Neural progenitor cell (in vitro differentiated cells): ENCODE results near the gene CBLN1. TPM values are rescaled to one million over a fixed set of nuclear protein-coding genes. Genes with fewer than 3 reads are reported as not detected.

Source experiments
- DNase-seq: peaks from one replicate; pipeline ENCODE4 v3.0.0-alpha.2; 2016; ENCODE audit warnings: low spot score
- H2AFZ ChIP-seq: fragments of 200-600 bp; sonication (generic); replicated peaks from 2 replicates; pipeline ENCODE4 v1.6.1; 2016; ENCODE audit warnings: antibody characterized with exemption
- H3F3A ChIP-seq: fragments of 200-600 bp; sonication (generic); 2 replicates; pipeline ENCODE4 v1.6.1; 2016; ENCODE audit warnings: antibody characterized with exemption, low read depth
- H3K27ac ChIP-seq: fragments of 200-600 bp; sonication (generic); 2 replicates; pipeline ENCODE4 v1.5.1; 2016; ENCODE audit warnings: mild to moderate bottlenecking
- H3K27me3 ChIP-seq: fragments of 200-600 bp; sonication (generic); 2 replicates; pipeline ENCODE4 v1.6.1; 2016; ENCODE audit warnings: mild to moderate bottlenecking, moderate library complexity
- H3K36me3 ChIP-seq: fragments of 200-600 bp; sonication (generic); 2 replicates; pipeline ENCODE4 v1.5.1; 2016
- H3K4me1 ChIP-seq: fragments of 200-600 bp; sonication (generic); 2 replicates; pipeline ENCODE4 v1.6.1; 2016; ENCODE audit warnings: mixed run types
- H3K4me2 ChIP-seq: fragments of 200-600 bp; sonication (generic); 2 replicates; pipeline ENCODE4 v1.6.1; 2016
- H3K4me3 ChIP-seq: fragments of 200-600 bp; sonication (generic); 2 replicates; pipeline ENCODE4 v1.5.1; 2016
- H3K79me2 ChIP-seq: fragments of 200-600 bp; sonication (generic); 2 replicates; pipeline ENCODE4 v1.6.1; 2016; ENCODE audit warnings: low read depth
- H3K9ac ChIP-seq: fragments of 200-600 bp; sonication (generic); 2 replicates; pipeline ENCODE4 v1.6.1; 2016
- H3K9me3 ChIP-seq: fragments of 200-600 bp; sonication (generic); 2 replicates; pipeline ENCODE4 v1.5.1; 2016; ENCODE audit warnings: low read depth
- H4K20me1 ChIP-seq: fragments of 200-600 bp; sonication (generic); 2 replicates; pipeline ENCODE4 v1.6.1; 2016; ENCODE audit warnings: low read depth
- H3K27ac Mint-ChIP-seq: 3 replicates; pipeline ENCODE4 v1.8.0; 2021; ENCODE audit warnings: mixed read lengths
- H3K27me3 Mint-ChIP-seq: 2 replicates; pipeline ENCODE4 v1.8.0; 2022; ENCODE audit warnings: low read depth, mild to moderate bottlenecking, inconsistent platforms, moderate library complexity, mixed read lengths; ENCODE audit not compliant: insufficient read depth
- H3K36me3 Mint-ChIP-seq: 3 replicates; pipeline ENCODE4 v1.8.0; 2021; ENCODE audit warnings: mixed read lengths
- H3K4me1 Mint-ChIP-seq: 3 replicates; pipeline ENCODE4 v1.8.0; 2021; ENCODE audit warnings: mixed read lengths
- H3K4me3 Mint-ChIP-seq: 3 replicates; pipeline ENCODE4 v1.8.0; 2021; ENCODE audit warnings: mild to moderate bottlenecking, moderate library complexity, mixed read lengths
- H3K9me3 Mint-ChIP-seq: 3 replicates; pipeline ENCODE4 v1.8.0; 2020; ENCODE audit warnings: mixed read lengths
- EZH2 ChIP-seq: fragments of 200-600 bp; sonication (generic); IDR thresholded peaks from 2 replicates; pipeline ENCODE4 v1.6.1; 2017; ENCODE audit warnings: antibody characterized with exemption, mild to moderate bottlenecking, moderate library complexity
- EZH2phosphoT487 ChIP-seq: fragments of 200-600 bp; sonication (generic); IDR thresholded peaks from 2 replicates; pipeline ENCODE4 v1.6.1; 2017; ENCODE audit warnings: antibody characterized with exemption
- total RNA-seq: library from RNA; depleted of rRNA; stranded (reverse); fragments of >200 nt; gene quantifications from 2 replicates; pipeline ENCODE4 v1.2.3, GENCODE V29; 2015; ENCODE audit warnings: low replicate concordance
- TF ChIP-seq, protein P1 (sequence below): fragments of 200-600 bp; sonication (generic); IDR thresholded peaks from 2 replicates; pipeline ENCODE4 v1.5.1; 2017; ENCODE audit warnings: antibody characterized with exemption, mild to moderate bottlenecking

The CBLN1 gene
- total RNA-seq, 1 donor from 2014 or later, result 0.11 TPM

DNA sequence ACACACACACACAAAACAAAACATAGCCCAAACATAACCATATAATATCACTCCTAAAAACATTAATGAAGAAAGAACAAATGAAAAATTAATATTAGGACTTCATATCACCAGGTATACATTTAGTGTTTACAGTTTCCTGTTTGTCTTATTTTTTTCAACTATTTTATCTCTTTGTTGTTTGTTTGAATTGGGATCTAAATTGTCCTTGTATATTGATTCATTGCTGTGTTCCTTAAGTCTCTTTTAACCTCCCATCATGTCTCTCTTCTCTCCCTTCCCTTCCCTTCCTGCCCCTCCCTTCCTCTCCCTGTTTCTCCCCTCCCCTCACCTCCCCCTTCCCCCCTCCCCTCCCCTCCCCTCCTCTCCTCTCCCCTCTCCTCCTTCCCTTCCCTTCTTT, 23.8 kb upstream of the CBLN1 start:
- no peaks in the 10 kb centered on the region for H3K79me2 ChIP-seq
- H3F3A ChIP-seq, result no peaks in the 10 kb centered on the region
- H3K4me1 ChIP-seq, result no peaks in the 10 kb centered on the region
- no peaks in the 10 kb centered on the region for H3K9me3 ChIP-seq
- H3K36me3 ChIP-seq, result no peaks in the 10 kb centered on the region
- Mint-ChIP-seq H3K9me3 (no peaks in the 10 kb centered on the region), H3K4me3 (no peak overlapping the region), H3K4me1 (no peaks in the 10 kb centered on the region), H3K27me3 (peaks cover 16% of the 10 kb centered on the region), H3K27ac (no peak overlapping the region), H3K36me3 (no peaks in the 10 kb centered on the region)
- no peak overlapping the region for H3K27ac ChIP-seq
- no peak for DNase-seq
- TF ChIP-seq, protein P1, sequence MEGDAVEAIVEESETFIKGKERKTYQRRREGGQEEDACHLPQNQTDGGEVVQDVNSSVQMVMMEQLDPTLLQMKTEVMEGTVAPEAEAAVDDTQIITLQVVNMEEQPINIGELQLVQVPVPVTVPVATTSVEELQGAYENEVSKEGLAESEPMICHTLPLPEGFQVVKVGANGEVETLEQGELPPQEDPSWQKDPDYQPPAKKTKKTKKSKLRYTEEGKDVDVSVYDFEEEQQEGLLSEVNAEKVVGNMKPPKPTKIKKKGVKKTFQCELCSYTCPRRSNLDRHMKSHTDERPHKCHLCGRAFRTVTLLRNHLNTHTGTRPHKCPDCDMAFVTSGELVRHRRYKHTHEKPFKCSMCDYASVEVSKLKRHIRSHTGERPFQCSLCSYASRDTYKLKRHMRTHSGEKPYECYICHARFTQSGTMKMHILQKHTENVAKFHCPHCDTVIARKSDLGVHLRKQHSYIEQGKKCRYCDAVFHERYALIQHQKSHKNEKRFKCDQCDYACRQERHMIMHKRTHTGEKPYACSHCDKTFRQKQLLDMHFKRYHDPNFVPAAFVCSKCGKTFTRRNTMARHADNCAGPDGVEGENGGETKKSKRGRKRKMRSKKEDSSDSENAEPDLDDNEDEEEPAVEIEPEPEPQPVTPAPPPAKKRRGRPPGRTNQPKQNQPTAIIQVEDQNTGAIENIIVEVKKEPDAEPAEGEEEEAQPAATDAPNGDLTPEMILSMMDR, result no peak
- TF ChIP-seq EZH2phosphoT487 (no peak), EZH2 (no peak)
- H4K20me1 ChIP-seq, result no peaks in the 10 kb centered on the region
- no peak overlapping the region for H3K9ac ChIP-seq
- no peaks in the 10 kb centered on the region for H3K27me3 ChIP-seq
- no peak overlapping the region for H3K4me3 ChIP-seq
- H2AFZ ChIP-seq, result no peak overlapping the region
- H3K4me2 ChIP-seq, result no peak overlapping the region

DNA sequence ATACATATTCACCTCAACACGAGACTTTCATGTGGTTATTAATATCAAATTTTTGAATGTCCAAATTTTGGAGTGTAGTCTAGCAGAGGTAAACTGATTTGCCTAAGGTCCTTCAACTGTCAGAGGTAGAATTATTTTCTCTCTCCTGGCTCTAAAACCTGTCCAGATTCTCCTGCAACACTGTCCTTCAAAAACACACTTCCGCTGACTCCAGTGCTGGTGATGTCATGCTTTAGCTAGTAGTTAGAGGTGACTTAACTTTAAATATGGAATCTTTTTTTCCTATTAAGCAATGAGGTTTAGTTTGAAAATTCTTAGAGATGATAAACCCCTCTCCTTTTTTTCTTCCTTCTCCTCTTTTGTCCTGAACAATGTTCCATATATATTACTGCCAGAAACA, 10.8 kb upstream of the CBLN1 start:
- no peaks in the 10 kb centered on the region for H3K79me2 ChIP-seq
- no peak overlapping the region for H3K27ac Mint-ChIP-seq
- H2AFZ ChIP-seq, result no peak overlapping the region
- no peak overlapping the region for H3K9ac ChIP-seq
- no peaks in the 10 kb centered on the region for H3F3A ChIP-seq
- no peak overlapping the region for H3K4me3 ChIP-seq
- no peaks in the 10 kb centered on the region for H3K36me3 ChIP-seq
- no peak for TF ChIP-seq EZH2phosphoT487
- H3K4me2 ChIP-seq, result no peak overlapping the region
- no peak for DNase-seq
- no peaks in the 10 kb centered on the region for H3K4me1 Mint-ChIP-seq
- H4K20me1 ChIP-seq, result no peaks in the 10 kb centered on the region
- no peaks in the 10 kb centered on the region for H3K9me3 ChIP-seq
- H3K36me3 Mint-ChIP-seq, result no peaks in the 10 kb centered on the region
- H3K4me3 Mint-ChIP-seq, result no peak overlapping the region
- peaks cover 10% of the 10 kb centered on the region for H3K27me3 ChIP-seq
- no peaks in the 10 kb centered on the region for H3K4me1 ChIP-seq
- no peak overlapping the region for H3K27ac ChIP-seq
- peaks cover 4% of the 10 kb centered on the region for H3K27me3 Mint-ChIP-seq
- no peaks in the 10 kb centered on the region for H3K9me3 Mint-ChIP-seq

DNA sequence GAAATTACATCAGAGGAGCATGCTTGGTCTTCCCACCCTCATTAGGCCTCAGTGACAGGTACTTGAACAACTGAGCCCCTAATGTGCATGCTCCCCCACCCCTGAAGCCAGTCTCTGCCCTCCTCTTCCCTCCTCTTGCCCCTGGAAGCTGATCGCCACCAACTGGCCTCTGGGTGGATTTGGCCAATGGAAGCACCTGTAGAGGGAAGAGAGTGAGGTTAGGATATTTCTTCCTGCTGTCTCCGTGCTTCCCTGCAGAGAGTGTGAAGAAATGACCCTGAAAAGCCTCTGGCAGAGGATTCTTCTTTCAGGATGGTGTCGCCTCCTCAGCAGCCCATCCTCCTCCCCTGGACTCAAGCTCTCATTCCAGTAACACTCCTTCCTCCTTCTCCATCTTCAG, 5.9 kb upstream of the CBLN1 start:
- Histone ChIP-seq H4K20me1 (peaks cover 14% of the 10 kb centered on the region), H3K36me3 (no peaks in the 10 kb centered on the region), H3K4me2 (no peak overlapping the region), H3F3A (peaks cover 10% of the 10 kb centered on the region), H3K27me3 (peaks cover 58% of the 10 kb centered on the region), H3K4me3 (no peak overlapping the region), H3K4me1 (peaks cover 11% of the 10 kb centered on the region), H2AFZ (no peak overlapping the region), H3K9me3 (no peaks in the 10 kb centered on the region), H3K27ac (no peak overlapping the region), H3K79me2 (no peaks in the 10 kb centered on the region), H3K9ac (no peak overlapping the region)
- Mint-ChIP-seq H3K36me3 (no peaks in the 10 kb centered on the region), H3K27ac (no peak overlapping the region), H3K4me3 (no peak overlapping the region), H3K27me3 (peaks cover 25% of the 10 kb centered on the region), H3K4me1 (peaks cover 9% of the 10 kb centered on the region), H3K9me3 (no peaks in the 10 kb centered on the region)
- no peak for TF ChIP-seq EZH2phosphoT487
- TF ChIP-seq, protein P1, result peak; percentile 10
- peak; percentile 17 for DNase-seq

DNA sequence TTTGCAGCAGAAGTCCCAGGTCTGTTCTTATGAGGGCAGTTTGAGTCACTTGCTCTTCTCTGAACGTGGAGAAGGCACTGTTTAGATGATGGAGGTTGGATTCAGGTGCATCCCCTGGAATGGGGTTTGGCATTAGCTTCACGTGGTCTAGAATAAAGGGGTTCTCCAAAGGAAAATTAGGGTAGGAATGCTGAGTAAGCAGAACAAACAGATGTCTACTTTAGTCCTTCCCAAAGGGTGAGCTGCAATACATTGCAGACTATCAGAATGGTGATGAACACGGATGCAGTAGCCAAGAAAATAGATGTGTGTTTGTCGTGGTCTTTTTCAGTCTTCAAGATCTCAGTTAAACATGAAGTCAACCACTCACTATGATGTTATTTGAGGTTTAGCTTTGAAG, 3.3 kb upstream of the CBLN1 start:
- peaks cover 16% of the 10 kb centered on the region for H3K4me1 Mint-ChIP-seq
- Histone ChIP-seq H3K4me1 (peaks cover 19% of the 10 kb centered on the region), H3K36me3 (no peaks in the 10 kb centered on the region), H3K27me3 (peaks cover 79% of the 10 kb centered on the region), H3K9ac (no peak overlapping the region), H3K4me2 (no peak overlapping the region), H3K4me3 (no peak overlapping the region), H4K20me1 (peaks cover 32% of the 10 kb centered on the region), H2AFZ (no peak overlapping the region), H3F3A (peaks cover 23% of the 10 kb centered on the region), H3K79me2 (no peaks in the 10 kb centered on the region), H3K27ac (no peak overlapping the region), H3K9me3 (no peaks in the 10 kb centered on the region)
- no peak overlapping the region for H3K27ac Mint-ChIP-seq
- TF ChIP-seq EZH2phosphoT487, result no peak
- TF ChIP-seq EZH2, result no peak
- TF ChIP-seq, protein P1, result no peak
- no peak for DNase-seq
- H3K27me3 Mint-ChIP-seq, result peaks cover 37% of the 10 kb centered on the region
- no peaks in the 10 kb centered on the region for H3K36me3 Mint-ChIP-seq
- H3K4me3 Mint-ChIP-seq, result no peak overlapping the region
- H3K9me3 Mint-ChIP-seq, result no peaks in the 10 kb centered on the region
